GM12891 (cell line): ENCODE measurements around the gene GNS.

Source experiments
- PAX5 ChIP-seq: IDR thresholded peaks from 2 replicates; pipeline ENCODE4 v1.6.1; 2011; ENCODE audit warnings: low read length, moderate library complexity, mild to moderate bottlenecking; ENCODE audit not compliant: insufficient read depth, severe bottlenecking
- POLR2A ChIP-seq: IDR thresholded peaks from 2 replicates; pipeline ENCODE4 v1.6.1; 2011; ENCODE audit warnings: low read depth, low read length, control low read depth
- POLR2AphosphoS5 ChIP-seq: IDR thresholded peaks from 2 replicates; pipeline ENCODE4 v1.6.1; 2011; ENCODE audit warnings: low read depth, low read length, control low read depth
- POU2F2 ChIP-seq: IDR thresholded peaks from 2 replicates; pipeline ENCODE4 v1.6.1; 2011; ENCODE audit warnings: low read depth, mild to moderate bottlenecking, control low read depth, low read length, moderate library complexity
- TAF1 ChIP-seq: IDR thresholded peaks from 2 replicates; pipeline ENCODE4 v1.6.1; 2011; ENCODE audit warnings: low read depth, low read length, control low read depth

- TF ChIP-seq TAF1 = no peak
- TF ChIP-seq POLR2AphosphoS5 = no peak
- TF ChIP-seq POLR2A = no peak
- no peak for TF ChIP-seq POU2F2
- TF ChIP-seq PAX5 = no peak
Observed at GRCh38 chr12:64773386-64773785, 14.2 kb upstream of the GNS start.
